Measurements from ENCODE around the gene SYT9.

GRCh38 chr11:7348432-7349304, 97.0 kb downstream of the SYT9 start:
- no peak for TF ChIP-seq SIN3A (IDR thresholded peaks at IDR 0.05; ENCODE audit: borderline replicate concordance, insufficient read depth, low read length)
- TF ChIP-seq POLR2AphosphoS5 (IDR thresholded peaks at IDR 0.05; ENCODE audit: low read depth, low read length) = no peak

All from PFSK-1 (cell line).